Measurements from ENCODE around the gene PDE10A.
"Not testable (repeated sequence)": the region's sequence is repeated elsewhere in the genome, so short reads cannot be mapped to it uniquely, and the experiment has no call there.

PDE10A gene

GRCh38 chr6:165554644-165555043, 108.4 kb downstream of the PDE10A start:
- H3K9ac ChIP-seq (ENCODE audit: low read depth, low read length); H3K9me3 ChIP-seq (ENCODE audit: control insufficient read depth, insufficient read depth, low read length); H3K27me3 ChIP-seq (ENCODE audit: control insufficient read depth, insufficient read depth, low read length); H3K4me3 ChIP-seq (ENCODE audit: low read depth, low read length); H3K36me3 ChIP-seq (ENCODE audit: control insufficient read depth, insufficient read depth, low read length); H3K4me1 ChIP-seq (ENCODE audit: control insufficient read depth, insufficient read depth, low read length): not testable (repeated sequence)

DNA sequence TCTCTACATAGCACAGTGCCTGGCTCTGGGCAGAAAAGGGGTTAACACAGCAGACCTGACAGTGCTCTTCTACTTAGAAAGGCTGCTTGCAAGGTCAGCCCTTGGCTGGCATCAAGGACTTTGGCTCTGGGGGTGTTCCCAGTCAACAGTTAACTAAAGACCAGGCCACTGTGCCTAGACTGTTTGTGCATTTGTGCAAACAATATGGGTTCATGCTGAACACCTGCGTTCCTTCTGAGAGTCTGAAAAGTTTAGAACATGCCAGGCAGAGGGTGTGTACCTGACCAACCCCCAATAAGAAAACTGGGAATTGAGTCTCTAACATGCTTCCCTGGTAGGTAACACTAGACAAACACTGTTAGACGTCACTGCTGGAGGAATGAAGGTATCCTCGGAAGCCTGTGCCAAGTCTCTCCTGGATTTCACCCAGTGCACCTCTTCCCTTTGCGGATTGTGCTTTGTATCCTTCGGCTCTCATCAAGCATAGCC, 110.7 kb downstream of the PDE10A start:
- Histone ChIP-seq H3K36me3 (ENCODE audit: control insufficient read depth, insufficient read depth, low read length) (no peaks in the 10 kb centered on the region), H3K4me3 (ENCODE audit: low read depth, low read length) (no peak overlapping the region)

GRCh38 chr6:165551828-165552227, 111.2 kb downstream of the PDE10A start:
- Histone ChIP-seq H3K36me3 (ENCODE audit: control insufficient read depth, insufficient read depth, low read length) (no peaks in the 10 kb centered on the region), H3K4me1 (ENCODE audit: control insufficient read depth, insufficient read depth, low read length) (peaks cover 8% of the 10 kb centered on the region), H3K27me3 (ENCODE audit: control insufficient read depth, insufficient read depth, low read length) (no peaks in the 10 kb centered on the region), H3K4me3 (ENCODE audit: low read depth, low read length) (no peak overlapping the region), H3K9ac (ENCODE audit: low read depth, low read length) (no peak overlapping the region), H3K9me3 (ENCODE audit: control insufficient read depth, insufficient read depth, low read length) (no peaks in the 10 kb centered on the region)

More for the DNA sequence above, 110.7 kb downstream of the PDE10A start:
- Histone ChIP-seq H3K4me1 (ENCODE audit: control insufficient read depth, insufficient read depth, low read length) (peaks cover 8% of the 10 kb centered on the region), H3K9me3 (ENCODE audit: control insufficient read depth, insufficient read depth, low read length) (no peaks in the 10 kb centered on the region), H3K9ac (ENCODE audit: low read depth, low read length) (no peak overlapping the region), H3K27me3 (ENCODE audit: control insufficient read depth, insufficient read depth, low read length) (no peaks in the 10 kb centered on the region)

DNA sequence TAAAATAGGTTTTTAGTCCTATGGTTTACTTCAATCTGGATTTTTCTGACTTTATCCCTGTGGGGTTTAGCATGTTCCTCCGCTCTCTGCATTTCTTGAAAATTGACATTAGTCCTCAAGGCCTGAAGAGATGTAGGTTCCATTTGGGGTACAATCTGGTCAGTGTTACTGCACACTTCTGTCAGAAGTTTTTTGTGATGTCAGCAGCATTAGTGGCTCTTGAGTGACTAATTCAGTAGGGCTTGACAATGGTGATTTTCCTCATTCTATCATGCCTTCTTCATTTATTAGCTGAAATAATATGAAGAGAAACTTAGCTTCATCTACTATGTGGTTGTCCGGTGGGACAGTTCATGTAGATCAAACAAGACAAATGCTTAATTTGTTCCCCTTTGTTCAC, 114.6 kb downstream of the PDE10A start:
- no peaks in the 10 kb centered on the region for H3K27me3 ChIP-seq (ENCODE audit: control insufficient read depth, insufficient read depth, low read length)
- no peak overlapping the region for H3K9ac ChIP-seq (ENCODE audit: low read depth, low read length)
- H3K4me1 ChIP-seq (ENCODE audit: control insufficient read depth, insufficient read depth, low read length): peaks cover 6% of the 10 kb centered on the region
- no peak overlapping the region for H3K4me3 ChIP-seq (ENCODE audit: low read depth, low read length)
- no peaks in the 10 kb centered on the region for H3K36me3 ChIP-seq (ENCODE audit: control insufficient read depth, insufficient read depth, low read length)
- no peaks in the 10 kb centered on the region for H3K9me3 ChIP-seq (ENCODE audit: control insufficient read depth, insufficient read depth, low read length)

DNA sequence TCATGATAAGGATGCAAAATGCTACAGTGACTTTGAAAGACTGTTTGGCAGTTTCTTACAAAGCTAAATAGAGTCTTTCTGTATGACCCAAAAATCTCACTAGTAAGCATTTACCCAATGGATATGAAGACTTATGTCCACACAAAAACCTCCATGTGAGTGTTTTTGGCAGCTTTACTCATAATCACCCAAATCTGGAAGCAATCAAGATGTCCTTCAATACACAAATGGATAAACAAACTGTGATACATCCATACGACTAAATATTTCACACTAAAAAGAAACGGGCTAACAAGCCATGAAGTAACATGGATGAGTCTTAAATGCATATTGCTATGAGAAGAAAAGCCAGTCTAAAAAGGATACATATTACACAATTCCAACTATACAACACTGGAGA, 117.2 kb downstream of the PDE10A start:
- no peak overlapping the region for H3K4me3 ChIP-seq (ENCODE audit: low read depth, low read length)
- H3K4me1 ChIP-seq (ENCODE audit: control insufficient read depth, insufficient read depth, low read length): no peaks in the 10 kb centered on the region
- no peaks in the 10 kb centered on the region for H3K27me3 ChIP-seq (ENCODE audit: control insufficient read depth, insufficient read depth, low read length)
- no peak overlapping the region for H3K9ac ChIP-seq (ENCODE audit: low read depth, low read length)
- no peaks in the 10 kb centered on the region for H3K9me3 ChIP-seq (ENCODE audit: control insufficient read depth, insufficient read depth, low read length)
- no peaks in the 10 kb centered on the region for H3K36me3 ChIP-seq (ENCODE audit: control insufficient read depth, insufficient read depth, low read length)

GRCh38 chr6:165543781-165544180, 119.3 kb downstream of the PDE10A start:
- no peaks in the 10 kb centered on the region for H3K4me1 ChIP-seq (ENCODE audit: control insufficient read depth, insufficient read depth, low read length)
- no peaks in the 10 kb centered on the region for H3K9me3 ChIP-seq (ENCODE audit: control insufficient read depth, insufficient read depth, low read length)
- H3K4me3 ChIP-seq (ENCODE audit: low read depth, low read length): no peak overlapping the region
- no peaks in the 10 kb centered on the region for H3K36me3 ChIP-seq (ENCODE audit: control insufficient read depth, insufficient read depth, low read length)
- no peaks in the 10 kb centered on the region for H3K27me3 ChIP-seq (ENCODE audit: control insufficient read depth, insufficient read depth, low read length)
- no peak overlapping the region for H3K9ac ChIP-seq (ENCODE audit: low read depth, low read length)

DNA sequence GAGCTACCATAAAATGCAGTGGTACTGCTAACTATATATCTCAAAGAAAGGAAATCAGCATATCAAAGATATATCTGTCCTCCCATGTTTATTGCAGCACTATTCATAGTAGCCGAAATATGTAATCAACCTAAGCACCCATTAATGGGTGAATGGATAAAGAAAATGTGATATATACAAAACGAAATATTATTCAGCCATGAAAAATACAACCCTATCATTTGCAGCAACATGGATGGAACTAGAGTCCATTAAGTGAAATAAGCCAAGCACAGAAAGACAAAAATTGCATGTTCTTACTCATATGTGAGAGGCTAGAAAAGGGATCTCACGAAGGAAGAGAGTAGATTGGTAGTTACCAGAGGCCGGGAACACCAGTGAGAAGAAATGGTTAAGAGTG, 126.1 kb downstream of the PDE10A start:
- Histone ChIP-seq H3K27me3 (ENCODE audit: control insufficient read depth, insufficient read depth, low read length) (no peaks in the 10 kb centered on the region), H3K9me3 (ENCODE audit: control insufficient read depth, insufficient read depth, low read length) (no peaks in the 10 kb centered on the region), H3K9ac (ENCODE audit: low read depth, low read length) (no peak overlapping the region), H3K36me3 (ENCODE audit: control insufficient read depth, insufficient read depth, low read length) (no peaks in the 10 kb centered on the region), H3K4me1 (ENCODE audit: control insufficient read depth, insufficient read depth, low read length) (no peaks in the 10 kb centered on the region), H3K4me3 (ENCODE audit: low read depth, low read length) (no peak overlapping the region)

DNA sequence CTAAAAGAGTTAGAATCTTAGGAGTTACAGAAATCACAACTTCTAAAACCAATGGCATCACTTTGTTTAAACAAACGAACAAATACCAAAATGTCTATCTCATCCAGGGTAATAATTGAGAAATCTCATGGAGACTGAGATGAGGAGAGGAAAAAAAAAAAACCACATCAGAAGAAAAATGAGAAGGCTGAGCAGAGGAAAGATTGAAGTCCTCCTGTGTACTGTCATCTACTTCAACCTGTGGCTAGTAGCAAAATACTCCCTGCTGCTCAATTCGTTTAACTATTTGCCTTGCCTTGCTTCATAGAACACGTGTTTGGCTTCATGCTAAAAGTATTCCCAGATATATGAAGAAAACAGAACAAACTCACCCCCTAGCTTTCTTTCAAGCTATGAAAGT, 143.7 kb downstream of the PDE10A start:
- Histone ChIP-seq H3K27me3 (ENCODE audit: control insufficient read depth, insufficient read depth, low read length) (no peaks in the 10 kb centered on the region), H3K9me3 (ENCODE audit: control insufficient read depth, insufficient read depth, low read length) (no peaks in the 10 kb centered on the region), H3K36me3 (ENCODE audit: control insufficient read depth, insufficient read depth, low read length) (no peaks in the 10 kb centered on the region), H3K4me1 (ENCODE audit: control insufficient read depth, insufficient read depth, low read length) (no peaks in the 10 kb centered on the region), H3K4me3 (ENCODE audit: low read depth, low read length) (no peak overlapping the region), H3K9ac (ENCODE audit: low read depth, low read length) (no peak overlapping the region)

- H3K4me3 ChIP-seq (ENCODE audit: low read depth, low read length): no peak overlapping the region
- H3K27me3 ChIP-seq (ENCODE audit: control insufficient read depth, insufficient read depth, low read length): no peaks in the 10 kb centered on the region
- H3K9me3 ChIP-seq (ENCODE audit: control insufficient read depth, insufficient read depth, low read length): no peaks in the 10 kb centered on the region
- no peak overlapping the region for H3K9ac ChIP-seq (ENCODE audit: low read depth, low read length)
- no peaks in the 10 kb centered on the region for H3K36me3 ChIP-seq (ENCODE audit: control insufficient read depth, insufficient read depth, low read length)
- no peaks in the 10 kb centered on the region for H3K4me1 ChIP-seq (ENCODE audit: control insufficient read depth, insufficient read depth, low read length)
These were observed 146.9 kb downstream of the PDE10A start for GRCh38 chr6:165515963-165516624.

DNA sequence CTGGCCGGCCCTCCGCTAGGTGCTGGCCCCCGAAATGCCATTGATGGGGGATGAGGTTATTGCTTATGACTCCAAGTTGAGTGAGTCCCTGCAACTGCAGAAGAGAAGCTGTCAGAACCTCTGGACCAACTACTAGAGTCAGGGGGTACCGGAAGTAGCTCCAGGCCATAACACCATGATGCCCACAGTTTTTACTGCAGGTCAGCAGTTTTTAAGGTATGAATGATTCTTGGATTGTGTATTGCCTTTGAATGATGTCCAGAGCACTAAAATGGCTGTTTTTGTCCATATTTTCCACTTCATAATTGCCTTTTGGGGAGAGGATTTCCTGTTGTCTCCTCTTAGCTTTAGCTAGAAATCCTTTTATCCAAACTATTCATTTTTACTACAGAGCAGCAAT, 148.4 kb downstream of the PDE10A start:
- Histone ChIP-seq H3K27me3 (ENCODE audit: control insufficient read depth, insufficient read depth, low read length) (no peaks in the 10 kb centered on the region), H3K4me3 (ENCODE audit: low read depth, low read length) (no peak overlapping the region), H3K36me3 (ENCODE audit: control insufficient read depth, insufficient read depth, low read length) (no peaks in the 10 kb centered on the region), H3K4me1 (ENCODE audit: control insufficient read depth, insufficient read depth, low read length) (no peaks in the 10 kb centered on the region), H3K9me3 (ENCODE audit: control insufficient read depth, insufficient read depth, low read length) (no peaks in the 10 kb centered on the region), H3K9ac (ENCODE audit: low read depth, low read length) (no peak overlapping the region)

GRCh38 chr6:165511807-165512206, 151.2 kb downstream of the PDE10A start:
- Histone ChIP-seq H3K36me3 (ENCODE audit: control insufficient read depth, insufficient read depth, low read length) (no peaks in the 10 kb centered on the region), H3K9ac (ENCODE audit: low read depth, low read length) (no peak overlapping the region), H3K4me3 (ENCODE audit: low read depth, low read length) (no peak overlapping the region), H3K4me1 (ENCODE audit: control insufficient read depth, insufficient read depth, low read length) (no peaks in the 10 kb centered on the region), H3K9me3 (ENCODE audit: control insufficient read depth, insufficient read depth, low read length) (no peaks in the 10 kb centered on the region), H3K27me3 (ENCODE audit: control insufficient read depth, insufficient read depth, low read length) (no peaks in the 10 kb centered on the region)

GRCh38 chr6:165508321-165508869, 154.6 kb downstream of the PDE10A start:
- Histone ChIP-seq H3K27me3 (ENCODE audit: control insufficient read depth, insufficient read depth, low read length) (no peaks in the 10 kb centered on the region), H3K9me3 (ENCODE audit: control insufficient read depth, insufficient read depth, low read length) (no peaks in the 10 kb centered on the region), H3K4me3 (ENCODE audit: low read depth, low read length) (no peak overlapping the region), H3K4me1 (ENCODE audit: control insufficient read depth, insufficient read depth, low read length) (no peaks in the 10 kb centered on the region), H3K36me3 (ENCODE audit: control insufficient read depth, insufficient read depth, low read length) (no peaks in the 10 kb centered on the region), H3K9ac (ENCODE audit: low read depth, low read length) (no peak overlapping the region)

All from iPS-15b (cell line).